Liver (tissue), 9 donors: Measurements from ENCODE around the gene ACADS. TPM values are rescaled to one million over a fixed set of nuclear protein-coding genes. Genes with fewer than 3 reads are reported as not detected.
A peak's percentile ranks its signal among the peaks of the same experiment; 100 is the strongest.

ENCODE experiments used
- DNase-seq: peaks from one replicate; pipeline ENCODE4 v3.0.0-alpha.2; 2017; ENCODE audit warnings: low spot score
- H3K27ac ChIP-seq, 2 donors: one replicate each; pipeline ENCODE4 v1.7.0; 2013; ENCODE audit warnings: inconsistent platforms in 2 of 2, low read length in 2 of 2, control low read depth in 1 of 2, low read depth in 1 of 2, mild to moderate bottlenecking in 1 of 2
- H3K27me3 ChIP-seq, 4 donors: one replicate each; pipeline versions ENCODE4 v1.6.1 to v1.7.0; 2013; ENCODE audit warnings: low read length in 3 of 4, inconsistent platforms in 1 of 4, mild to moderate bottlenecking in 1 of 4, moderate library complexity in 1 of 4; ENCODE audit not compliant: control insufficient read depth in 4 of 4, insufficient read depth in 4 of 4
- H3K36me3 ChIP-seq, 4 donors: one replicate each; pipeline versions ENCODE4 v1.6.1 to v1.7.0; 2013; ENCODE audit warnings: low read length in 3 of 4, mild to moderate bottlenecking in 3 of 4, low read depth in 1 of 4, moderate library complexity in 1 of 4; ENCODE audit not compliant: control insufficient read depth in 4 of 4, insufficient read depth in 3 of 4
- H3K4me1 ChIP-seq, 4 donors: one replicate each; pipeline versions ENCODE4 v1.6.1 to v1.7.0; 2013; ENCODE audit warnings: low read length in 3 of 4, mild to moderate bottlenecking in 3 of 4, moderate library complexity in 1 of 4; ENCODE audit not compliant: control insufficient read depth in 4 of 4, insufficient read depth in 4 of 4
- H3K4me3 ChIP-seq, 3 donors: one replicate each; pipeline versions ENCODE4 v1.6.1 to v1.7.0; 2013; ENCODE audit warnings: low read length in 3 of 3, control low read depth in 1 of 3, low read depth in 1 of 3, mild to moderate bottlenecking in 1 of 3
- H3K9ac ChIP-seq, 2 donors: one replicate each; pipeline ENCODE4 v1.7.0; 2013; ENCODE audit warnings: low read length in 2 of 2, mild to moderate bottlenecking in 2 of 2, moderate library complexity in 2 of 2, control low read depth in 1 of 2, low read depth in 1 of 2
- H3K9me3 ChIP-seq, 4 donors: one replicate each; pipeline versions ENCODE4 v1.6.1 to v1.7.0; 2013; ENCODE audit warnings: low read length in 3 of 4; ENCODE audit not compliant: control insufficient read depth in 4 of 4
- ATF3 ChIP-seq: IDR thresholded peaks from 2 replicates; pipeline ENCODE4 v1.6.1; 2016; ENCODE audit warnings: antibody characterized with exemption
- CTCF ChIP-seq: fragments of 150-350 bp; IDR thresholded peaks from 2 replicates; pipeline ENCODE4 v1.5.1; 2017; ENCODE audit warnings: improper control_type of control experiment, low read depth, low read length; ENCODE audit not compliant: missing input control
- EGR1 ChIP-seq, 2 donors: IDR thresholded peaks; 2 replicates each; pipeline ENCODE4 v1.6.1; 2016 to 2018; ENCODE audit warnings: antibody characterized with exemption in 2 of 2, low read depth in 2 of 2
- FOXA1 ChIP-seq: IDR thresholded peaks from 2 replicates; pipeline ENCODE4 v1.6.1; 2016; ENCODE audit warnings: antibody characterized with exemption
- FOXA2 ChIP-seq: IDR thresholded peaks from 2 replicates; pipeline ENCODE4 v1.6.1; 2016; ENCODE audit warnings: antibody characterized with exemption
- GABPA ChIP-seq, 2 donors: IDR thresholded peaks in 1 of 2; conservative IDR thresholded peaks in 1 of 2; 2 replicates each; pipeline ENCODE4 v1.6.1; 2016; ENCODE audit warnings: antibody characterized with exemption in 2 of 2, mild to moderate bottlenecking in 1 of 2, moderate library complexity in 1 of 2
- HNF4A ChIP-seq, 2 donors: conservative IDR thresholded peaks; 2 replicates each; pipeline ENCODE4 v1.6.1; 2016; ENCODE audit warnings: antibody characterized with exemption in 2 of 2, mild to moderate bottlenecking in 2 of 2
- HNF4G ChIP-seq: IDR thresholded peaks from 2 replicates; pipeline ENCODE4 v1.6.1; 2016; ENCODE audit warnings: antibody characterized with exemption
- JUND ChIP-seq, 2 donors: IDR thresholded peaks; 2 replicates each; pipeline ENCODE4 v1.6.1; 2016; ENCODE audit warnings: antibody characterized with exemption in 2 of 2
- MAX ChIP-seq: IDR thresholded peaks from 2 replicates; pipeline ENCODE4 v1.6.1; 2016; ENCODE audit warnings: antibody characterized with exemption
- RAD21 ChIP-seq, 2 donors: IDR thresholded peaks; 2 replicates each; pipeline ENCODE4 v1.6.1; 2016; ENCODE audit warnings: antibody characterized with exemption in 2 of 2, mild to moderate bottlenecking in 2 of 2
- RXRA ChIP-seq, 2 donors: IDR thresholded peaks; 2 replicates each; pipeline ENCODE4 v1.6.1; 2017 to 2018; ENCODE audit warnings: antibody characterized with exemption in 2 of 2, mild to moderate bottlenecking in 1 of 2
- SP1 ChIP-seq: IDR thresholded peaks from 2 replicates; pipeline ENCODE4 v1.6.1; 2018; ENCODE audit warnings: antibody characterized with exemption, mild to moderate bottlenecking
- TAF1 ChIP-seq: conservative IDR thresholded peaks from 2 replicates; pipeline ENCODE4 v1.6.1; 2016; ENCODE audit warnings: antibody characterized with exemption, mild to moderate bottlenecking
- YY1 ChIP-seq: IDR thresholded peaks from 2 replicates; pipeline ENCODE4 v1.6.1; 2016; ENCODE audit warnings: antibody characterized with exemption, mild to moderate bottlenecking
- ZBTB33 ChIP-seq: IDR thresholded peaks from 2 replicates; pipeline ENCODE4 v1.6.1; 2016; ENCODE audit warnings: antibody characterized with exemption
- WGBS: extraction: QIAGEN DNeasy Blood & Tissue Kit; methylation state at CpG from one replicate; pipeline ENCODE4 v1.1.7; 2013; 5-methylcytosine and 5-hydroxymethylcytosine counted together
- polyA plus RNA-seq, 2 donors: library from polyadenylated mRNA; stranded (reverse) in 1 of 2; unstranded in 1 of 2; fragments of 200-250 nt in 1 of 2; fragments of >200 nt in 1 of 2; fragmentation: Nextera tagmentation in 1 of 2; extraction: Ambion mirVana in 1 of 2; gene quantifications; one replicate each; pipeline versions ENCODE4 v1.2.1 to v1.2.3, GENCODE V29; 2013 to 2015
- total RNA-seq, 2 donors: library from RNA; depleted of rRNA; stranded (reverse); fragments of >200 nt; gene quantifications; one replicate each; pipeline ENCODE4 v1.2.3, GENCODE V29; 2014
- donor health status: healthy.
- donor health status: healthy.
- donor health status: healthy.
- donor health status: healthy.
- donor health status: healthy.

Gene ACADS
- total and polyA plus RNA-seq, 4 donors, result 54.2 to 162 (median 127) TPM

- no peak for DNase-seq
- peaks cover 9 to 58% (median 49%) of the 10 kb centered on the region in 4 donors for H3K4me1 ChIP-seq
Measured at GRCh38 chr12:120688527-120689071, 37.0 kb upstream of the ACADS start.

GRCh38 chr12:120689397-120690082 is 36.1 kb upstream of the ACADS start:
- no peaks in the 10 kb centered on the region for H3K9me3 ChIP-seq
- H3K9ac ChIP-seq, result peak overlapping the region in 1 of 2 donors; percentile 17
- H3K4me3 ChIP-seq, result peak overlapping the region; percentile 26 to 93 (median 88)
- WGBS, result 67% methylated on average over 6 of the region's 6 CpGs
- no peak for DNase-seq
- peaks cover 1 to 6% (median 2%) of the 10 kb centered on the region in 4 donors for H3K36me3 ChIP-seq
- peaks cover 9 to 58% (median 49%) of the 10 kb centered on the region in 4 donors for H3K4me1 ChIP-seq
- H3K27me3 ChIP-seq, result no peaks in the 10 kb centered on the region
- TF ChIP-seq YY1 (no peak), HNF4G (no peak), HNF4A (conservative IDR thresholded peaks at IDR 0.05) (no peak), CTCF (no peak), MAX (no peak), RAD21 (IDR thresholded peaks at IDR 0.05) (no peak), GABPA (IDR thresholded peaks at IDR 0.05 in 1 of 2, conservative IDR thresholded peaks at IDR 0.05 in 1 of 2) (no peak), ATF3 (no peak), EGR1 (IDR thresholded peaks at IDR 0.05; ENCODE audit: low read depth in 2 of 2) (no peak), FOXA1 (no peak), JUND (IDR thresholded peaks at IDR 0.05) (no peak), SP1 (no peak), FOXA2 (no peak)
- H3K27ac ChIP-seq, result peak overlapping the region; percentile 6 to 16

More at GRCh38 chr12:120688527-120689071, 37.0 kb upstream of the ACADS start:
- Histone ChIP-seq H3K9ac (peak overlapping the region; percentile 78 to 83), H3K27me3 (no peaks in the 10 kb centered on the region), H3K9me3 (no peaks in the 10 kb centered on the region), H3K27ac (peak overlapping the region; percentile 14 to 75), H3K36me3 (no peaks in the 10 kb centered on the region), H3K4me3 (peak overlapping the region; percentile 73 to 93 (median 88))
- peak in 1 of 2 donors; percentile 34 for TF ChIP-seq HNF4A (conservative IDR thresholded peaks at IDR 0.05)
- peak in 1 of 2 donors; percentile 12 for TF ChIP-seq RXRA (IDR thresholded peaks at IDR 0.05)
- TF ChIP-seq SP1, result no peak
- WGBS, result 2% methylated on average over 6 of the region's 6 CpGs

GRCh38 chr12:120690083-120690450 is 35.6 kb upstream of the ACADS start:
- TF ChIP-seq HNF4G (no peak), TAF1 (no peak), RAD21 (IDR thresholded peaks at IDR 0.05) (no peak), GABPA (IDR thresholded peaks at IDR 0.05 in 1 of 2, conservative IDR thresholded peaks at IDR 0.05 in 1 of 2) (no peak), ZBTB33 (no peak), FOXA1 (no peak)
- H3K27me3 ChIP-seq, result no peaks in the 10 kb centered on the region
- DNase-seq, result no peak
- H3K27ac ChIP-seq, result peak overlapping the region; percentile 28 to 40
- H3K9me3 ChIP-seq, result no peaks in the 10 kb centered on the region
- 87% methylated on average over 2 of the region's 2 CpGs for WGBS
- peaks cover 9 to 58% (median 49%) of the 10 kb centered on the region in 4 donors for H3K4me1 ChIP-seq
- H3K36me3 ChIP-seq, result peaks cover 4 to 11% (median 6%) of the 10 kb centered on the region in 4 donors
- no peak overlapping the region for H3K4me3 ChIP-seq
- H3K9ac ChIP-seq, result no peak overlapping the region
